LNCaP clone FGC (cell line): ENCODE measurements around the gene FAM170B.

Source experiments
- DNase-seq: peaks from one replicate; pipeline ENCODE4 v3.0.0-alpha.2; 2011; ENCODE audit warnings: low read depth
- H3K4me3 ChIP-seq: 2 replicates; pipeline ENCODE4 v1.5.1; 2011; ENCODE audit warnings: mild to moderate bottlenecking, low read depth, low read length, control low read depth
- TF ChIP-seq, protein P1 (sequence below): IDR thresholded peaks from 2 replicates; pipeline ENCODE4 v1.5.1; 2012; ENCODE audit warnings: mild to moderate bottlenecking; ENCODE audit not compliant: control insufficient read depth, insufficient read depth; ENCODE audit errors: extremely low read depth

FAM170B gene

DNA sequence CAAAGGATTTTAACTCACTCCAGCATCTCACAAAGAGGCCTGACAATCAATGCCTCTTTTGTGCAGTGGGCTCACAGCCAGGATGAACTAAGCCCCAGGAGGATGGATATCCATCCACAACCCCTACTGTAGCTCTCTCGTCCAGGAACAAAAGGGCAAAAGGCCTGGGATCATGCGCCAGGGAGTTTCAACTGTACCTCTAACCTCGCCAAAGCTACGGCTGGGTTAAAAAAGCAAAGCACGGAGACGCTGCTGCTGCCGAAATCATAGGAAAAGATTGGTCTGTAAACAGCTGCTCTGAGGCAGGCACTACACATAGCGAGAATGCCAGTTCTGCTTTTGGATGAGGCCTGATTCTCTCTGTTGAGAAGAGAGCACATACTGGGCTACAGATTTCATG lies 50.6 kb downstream of the FAM170B start:
- TF ChIP-seq, protein P1, sequence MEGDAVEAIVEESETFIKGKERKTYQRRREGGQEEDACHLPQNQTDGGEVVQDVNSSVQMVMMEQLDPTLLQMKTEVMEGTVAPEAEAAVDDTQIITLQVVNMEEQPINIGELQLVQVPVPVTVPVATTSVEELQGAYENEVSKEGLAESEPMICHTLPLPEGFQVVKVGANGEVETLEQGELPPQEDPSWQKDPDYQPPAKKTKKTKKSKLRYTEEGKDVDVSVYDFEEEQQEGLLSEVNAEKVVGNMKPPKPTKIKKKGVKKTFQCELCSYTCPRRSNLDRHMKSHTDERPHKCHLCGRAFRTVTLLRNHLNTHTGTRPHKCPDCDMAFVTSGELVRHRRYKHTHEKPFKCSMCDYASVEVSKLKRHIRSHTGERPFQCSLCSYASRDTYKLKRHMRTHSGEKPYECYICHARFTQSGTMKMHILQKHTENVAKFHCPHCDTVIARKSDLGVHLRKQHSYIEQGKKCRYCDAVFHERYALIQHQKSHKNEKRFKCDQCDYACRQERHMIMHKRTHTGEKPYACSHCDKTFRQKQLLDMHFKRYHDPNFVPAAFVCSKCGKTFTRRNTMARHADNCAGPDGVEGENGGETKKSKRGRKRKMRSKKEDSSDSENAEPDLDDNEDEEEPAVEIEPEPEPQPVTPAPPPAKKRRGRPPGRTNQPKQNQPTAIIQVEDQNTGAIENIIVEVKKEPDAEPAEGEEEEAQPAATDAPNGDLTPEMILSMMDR, result no peak
- no peak for DNase-seq
- no peak overlapping the region for H3K4me3 ChIP-seq

DNA sequence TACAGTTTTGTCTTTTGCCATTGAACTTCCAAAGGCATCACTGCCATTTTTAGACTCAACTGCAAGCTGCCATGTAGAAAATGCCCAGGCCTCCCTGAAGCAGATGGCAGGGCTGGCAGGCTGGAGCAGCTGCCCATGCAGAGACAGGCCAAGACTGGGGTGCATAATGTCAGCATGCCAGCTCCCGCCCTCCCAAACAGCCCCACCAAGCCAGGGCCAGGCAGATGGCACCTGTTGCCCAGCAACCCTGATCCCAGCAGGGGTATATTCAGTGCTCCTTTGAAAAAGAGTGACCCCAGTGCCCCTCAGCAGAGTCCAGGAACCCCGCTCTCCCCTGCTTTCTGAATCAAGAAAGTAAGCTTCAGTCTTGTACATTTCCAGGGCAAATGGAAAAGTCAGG lies 51.1 kb downstream of the FAM170B start:
- DNase-seq, result no peak
- TF ChIP-seq, protein P1, result no peak
- no peak overlapping the region for H3K4me3 ChIP-seq

DNA sequence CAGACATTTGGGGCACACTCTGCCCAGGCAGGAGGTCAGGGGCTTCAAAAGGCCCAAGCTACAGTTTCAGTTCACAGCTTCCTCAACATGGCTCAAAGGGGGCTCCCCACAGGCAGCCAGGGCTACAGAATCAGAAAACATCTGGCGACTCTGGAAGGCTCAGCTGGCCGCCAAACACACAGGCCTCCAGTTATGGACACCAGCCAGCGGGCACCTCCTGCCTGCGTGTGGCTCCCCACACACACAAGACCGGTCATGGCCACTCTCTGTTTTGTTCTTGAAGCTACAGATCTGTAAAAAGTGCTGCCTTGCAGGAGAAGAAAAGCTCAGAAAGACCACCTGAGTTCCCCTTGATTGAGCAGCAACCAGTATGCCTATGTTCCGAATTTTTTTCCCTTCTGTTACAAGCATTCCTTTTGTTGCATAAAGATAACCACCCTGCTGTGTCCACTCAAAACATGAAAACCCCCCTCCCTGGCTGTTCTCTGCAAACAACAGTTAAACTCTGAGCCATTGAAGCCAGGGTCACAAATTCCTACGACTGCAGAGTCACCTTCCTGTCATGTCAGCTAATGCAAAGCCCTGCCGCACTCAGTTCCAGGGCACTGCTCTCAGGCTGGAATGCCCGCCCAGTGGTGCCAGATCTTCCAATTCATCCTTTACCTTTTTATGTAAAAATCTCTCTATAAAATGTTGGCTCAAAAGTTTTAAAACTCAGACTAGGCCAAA lies 52.1 kb downstream of the FAM170B start:
- no peak overlapping the region for H3K4me3 ChIP-seq
- no peak for DNase-seq
- TF ChIP-seq, protein P1, result no peak
